ENCODE measurements around the gene BTLA. TPM values are rescaled to one million over a fixed set of nuclear protein-coding genes. Genes with fewer than 3 reads are reported as not detected.

Gene BTLA
- total and polyA plus RNA-seq, 2 of the 13 experiments (the other 11 are each of a cell fraction or from before 2014, with no cell fraction given) = not detected

GRCh38 chr3:112497897-112498548 lies 1.2 kb downstream of the BTLA start:
- in situ Hi-C loops (cut with HindIII; ENCODE audit: extremely low pct_ligation_motif_present, low pct_unique_long_range_greater_than_20kb) = no loop called here
- Histone ChIP-seq H2AFZ (ENCODE audit: low read length) (no peak overlapping the region), H3K36me3 (replicated peaks in 1 of 2; ENCODE audit: control insufficient read depth in 1 of 2, insufficient read depth in 2 of 2, low read length in 2 of 2) (no peaks in the 10 kb centered on the region), H3K4me1 (ENCODE audit: insufficient read depth, low read length) (no peaks in the 10 kb centered on the region), H3K27me3 (ENCODE audit: control insufficient read depth in 1 of 2, insufficient read depth in 2 of 2, low read length in 2 of 2) (no peaks in the 10 kb centered on the region), H3K4me2 (ENCODE audit: low read depth, low read length) (no peak overlapping the region), H4K20me1 (ENCODE audit: insufficient read depth, low read length) (no peaks in the 10 kb centered on the region), H3K79me2 (ENCODE audit: insufficient read depth, low read length) (no peaks in the 10 kb centered on the region), H3K9ac (ENCODE audit: insufficient read depth, low read depth, low read length) (no peak overlapping the region), H3K27ac (ENCODE audit: extremely low read length, insufficient read depth, low read length) (no peak overlapping the region), H3K4me3 (replicated peaks in 1 of 3; ENCODE audit: insufficient read depth in 1 of 3, low read depth in 2 of 3, low read length in 3 of 3) (no peak overlapping the region), H3K9me3 (ENCODE audit: low read length) (no peaks in the 10 kb centered on the region)
- FAIRE-seq = no peak
- BruUV-seq (replicated peaks) = no TSS peak
- intact Hi-C loops (cut with micrococcal nuclease; ENCODE audit: unreplicated experiment) = no loop called here
- ChIA-PET CTCF (ENCODE audit: low intra/inter-chr PET ratio, low total read pairs) (no interaction called here), POLR2A (no interaction called here)
- no peak for ATAC-seq
- no peak for DNase-seq (ENCODE audit: low spot score)
- no peak for TF ChIP-seq CHCHD3 (CRISPR knock-in tag; IDR thresholded peaks at IDR 0.05)
- TF ChIP-seq SOX6 (IDR thresholded peaks at IDR 0.05) = no peak
- TF ChIP-seq SOX6 (CRISPR knock-in tag; IDR thresholded peaks at IDR 0.05) = no peak
- TF ChIP-seq KDM1A (CRISPR knock-in tag; IDR thresholded peaks at IDR 0.05) = no peak
- no peak for TF ChIP-seq ZNF580 (CRISPR knock-in tag; IDR thresholded peaks at IDR 0.05; ENCODE audit: borderline replicate concordance, low read depth)
- no peak for TF ChIP-seq SKI (IDR thresholded peaks at IDR 0.05; ENCODE audit: partially characterized antibody)
- no peak for TF ChIP-seq ONECUT2 (CRISPR knock-in tag; IDR thresholded peaks at IDR 0.05)
- TF ChIP-seq ZNF781 (CRISPR knock-in tag; IDR thresholded peaks at IDR 0.05; ENCODE audit: borderline replicate concordance, not compliant biosample characterization) = no peak
- 20% methylated on average over 11 of the region's 11 CpGs for WGBS (ENCODE audit: low lambda C conversion rate)

GRCh38 chr3:112496366-112497067 lies 2.8 kb downstream of the BTLA start:
- no peak overlapping the region for H3K9ac ChIP-seq (ENCODE audit: insufficient read depth, low read depth, low read length)
- no peak overlapping the region for H3K4me2 ChIP-seq (ENCODE audit: low read depth, low read length)
- intact Hi-C loops (cut with micrococcal nuclease; ENCODE audit: unreplicated experiment) = no loop called here
- DNase-seq (ENCODE audit: low spot score) (no peak), ATAC-seq (no peak), FAIRE-seq (no peak)
- no peaks in the 10 kb centered on the region for H3K27me3 ChIP-seq (ENCODE audit: control insufficient read depth in 1 of 2, insufficient read depth in 2 of 2, low read length in 2 of 2)
- no peaks in the 10 kb centered on the region for H3K9me3 ChIP-seq (ENCODE audit: low read length)
- no peaks in the 10 kb centered on the region for H3K36me3 ChIP-seq (replicated peaks in 1 of 2; ENCODE audit: control insufficient read depth in 1 of 2, insufficient read depth in 2 of 2, low read length in 2 of 2)
- in situ Hi-C loops (cut with HindIII; ENCODE audit: extremely low pct_ligation_motif_present, low pct_unique_long_range_greater_than_20kb) = no loop called here
- H3K4me3 ChIP-seq (replicated peaks in 1 of 3; ENCODE audit: insufficient read depth in 1 of 3, low read depth in 2 of 3, low read length in 3 of 3) = no peak overlapping the region
- no peaks in the 10 kb centered on the region for H4K20me1 ChIP-seq (ENCODE audit: insufficient read depth, low read length)
- no peak overlapping the region for H2AFZ ChIP-seq (ENCODE audit: low read length)
- no peaks in the 10 kb centered on the region for H3K79me2 ChIP-seq (ENCODE audit: insufficient read depth, low read length)
- POLR2A ChIA-PET = no interaction called here
- 7% methylated on average over 5 of the region's 5 CpGs for WGBS (ENCODE audit: low lambda C conversion rate)
- no peak overlapping the region for H3K27ac ChIP-seq (ENCODE audit: extremely low read length, insufficient read depth, low read length)
- BruUV-seq (replicated peaks) = no TSS peak
- CTCF ChIA-PET (ENCODE audit: low intra/inter-chr PET ratio, low total read pairs) = no interaction called here
- H3K4me1 ChIP-seq (ENCODE audit: insufficient read depth, low read length) = no peaks in the 10 kb centered on the region
- TF ChIP-seq ZNF24 (IDR thresholded peaks at IDR 0.05) = no peak
- TF ChIP-seq EEA1 (CRISPR knock-in tag; IDR thresholded peaks at IDR 0.05; ENCODE audit: borderline replicate concordance) = no peak
- no peak for TF ChIP-seq MED13 (CRISPR knock-in tag; IDR thresholded peaks at IDR 0.05)
- TF ChIP-seq GFI1 (CRISPR knock-in tag; IDR thresholded peaks at IDR 0.05; ENCODE audit: borderline replicate concordance) = no peak
- TF ChIP-seq ZBTB39 (CRISPR knock-in tag; IDR thresholded peaks at IDR 0.05) = no peak
- TF ChIP-seq ZNF775 (CRISPR knock-in tag; IDR thresholded peaks at IDR 0.05; ENCODE audit: borderline replicate concordance) = no peak
- no peak for TF ChIP-seq CREM (IDR thresholded peaks at IDR 0.05)
- no peak for TF ChIP-seq CREM (CRISPR knock-in tag; IDR thresholded peaks at IDR 0.05)
- TF ChIP-seq RAD21 (CRISPR knock-in tag; IDR thresholded peaks at IDR 0.05) = no peak
- TF ChIP-seq ZEB1 (IDR thresholded peaks at IDR 0.05; ENCODE audit: insufficient replicate concordance, low read depth) = no peak
- TF ChIP-seq ZNF546 (CRISPR knock-in tag; conservative IDR thresholded peaks at IDR 0.05) = no peak

Measured in HepG2 (cell line).